K562 (cell line): ENCODE measurements around the gene ARPC2. TPM values are rescaled to one million over a fixed set of nuclear protein-coding genes. Genes with fewer than 3 reads are reported as not detected.

Source experiments
- ATAC-seq: fragments of 200-7000 bp; cut with Tn5 transposase; 3 replicates; pipeline ENCODE4 v1.9.1; 2020; ENCODE audit warnings: moderate library complexity
- BruUV-seq: library from RNA; stranded (reverse); fragments of 400-500 nt; replicated peaks from 2 replicates; lab custom pipeline; 2021; lab: Mats Ljungman, UMichigan
- CTCF ChIA-PET: fragments of 300-600 bp; formaldehyde crosslinking; extraction: SDS; loops from one replicate; lab custom pipeline; 2021; ENCODE audit warnings: low intra/inter-chr PET ratio; lab: Yijun Ruan, JAX
- POLR2A ChIA-PET: fragments of 300-600, 350-650 bp; sonication (Branson Sonifier 250); formaldehyde crosslinking; extraction: SDS; loops from one replicate; lab custom pipeline; 2021; ENCODE audit warnings: antibody characterized with exemption, inconsistent platforms; lab: Yijun Ruan, JAX
- DNase-seq, 4 experiments: peaks; one replicate each; pipeline versions ENCODE4 v3.0.0 to v3.0.0-alpha.2; 2011 to 2018; ENCODE audit warnings: low spot score in 3 of 4, mixed read lengths in 3 of 4; ENCODE audit errors: extremely low read depth in 1 of 4
- FAIRE-seq: peaks from 2 replicates; lab custom pipeline; 2011; peaks lifted over from hg19 to GRCh38; lab: Jason Lieb, UNC
- H2AFZ ChIP-seq: 2 replicates; pipeline ENCODE4 v1.6.0; 2011; ENCODE audit warnings: low read depth, low read length, control low read depth, inconsistent platforms
- H3K27ac ChIP-seq: fragments of 200-600 bp; 3 replicates; pipeline ENCODE4 v1.8.0; 2011; ENCODE audit warnings: low read depth, mild to moderate bottlenecking, control low read depth, inconsistent platforms, low read length, moderate library complexity, mixed read lengths; ENCODE audit errors: extremely low read depth
- H3K27me3 ChIP-seq, 2 experiments: fragments of 300-600 bp in 1 of 2; 2 replicates in 1 of 2; 3 replicates in 1 of 2; pipeline versions ENCODE4 v1.6.0 to v1.8.0; 2011; ENCODE audit warnings: inconsistent platforms in 2 of 2, low read length in 2 of 2, mild to moderate bottlenecking in 1 of 2, mixed read lengths in 1 of 2, moderate library complexity in 1 of 2; ENCODE audit not compliant: control insufficient read depth in 2 of 2, insufficient read depth in 2 of 2
- H3K36me3 ChIP-seq: fragments of 300-600 bp; 3 replicates; pipeline ENCODE4 v1.8.0; 2011; ENCODE audit warnings: mild to moderate bottlenecking, low read length, inconsistent platforms; ENCODE audit not compliant: control insufficient read depth, insufficient read depth
- H3K4me1 ChIP-seq, 2 experiments: fragments of 200-600 bp in 1 of 2; replicated peaks in 1 of 2; 2 replicates in 1 of 2; 3 replicates in 1 of 2; pipeline versions ENCODE4 v1.5.1 to v1.8.0; 2011; ENCODE audit warnings: inconsistent platforms in 2 of 2, low read length in 2 of 2, mild to moderate bottlenecking in 1 of 2, mixed read lengths in 1 of 2, moderate library complexity in 1 of 2; ENCODE audit not compliant: control insufficient read depth in 2 of 2, insufficient read depth in 2 of 2
- H3K4me2 ChIP-seq: 2 replicates; pipeline ENCODE4 v1.6.1; 2011; ENCODE audit warnings: low read length, control low read depth, inconsistent platforms, mixed read lengths; ENCODE audit not compliant: insufficient read depth
- H3K4me3 ChIP-seq: fragments of 200-600 bp; sonication (generic), shearing (Covaris generic); 2 replicates; pipeline ENCODE4 v1.5.1; 2016; ENCODE audit warnings: control low read depth, inconsistent platforms
- H3K79me2 ChIP-seq: fragments of 200-600 bp; 3 replicates; pipeline ENCODE4 v1.8.0; 2011; ENCODE audit warnings: low read length, inconsistent platforms; ENCODE audit not compliant: control insufficient read depth, insufficient read depth
- H3K9ac ChIP-seq, 2 experiments: 2 replicates each; pipeline versions ENCODE4 v1.6.0 to v1.6.1; 2011; ENCODE audit warnings: low read depth in 2 of 2, low read length in 2 of 2, control low read depth in 1 of 2, inconsistent platforms in 1 of 2, mild to moderate bottlenecking in 1 of 2, mixed read lengths in 1 of 2; ENCODE audit not compliant: insufficient read depth in 1 of 2
- H3K9me1 ChIP-seq: one replicate; pipeline ENCODE4 v1.6.0; 2011; ENCODE audit warnings: inconsistent platforms, mild to moderate bottlenecking, low read length, moderate library complexity; ENCODE audit not compliant: control insufficient read depth, insufficient read depth
- H3K9me3 ChIP-seq: replicated peaks from 2 replicates; pipeline ENCODE4 v1.5.1; 2011; ENCODE audit warnings: low read depth, low read length, inconsistent platforms; ENCODE audit not compliant: control insufficient read depth, insufficient read depth
- H4K20me1 ChIP-seq: replicated peaks from 2 replicates; pipeline ENCODE4 v1.6.1; 2011; ENCODE audit warnings: low read length, inconsistent platforms, mixed read lengths; ENCODE audit not compliant: control insufficient read depth, insufficient read depth
- CBFA2T2 ChIP-seq: fragments of 450-650 bp; conservative IDR thresholded peaks from 2 replicates; pipeline ENCODE4 v1.6.1; 2017; ENCODE audit warnings: mild to moderate bottlenecking
- MLLT1 ChIP-seq, 2 experiments: fragments of 450-650 bp; IDR thresholded peaks; 2 replicates each; pipeline ENCODE4 v1.6.1; 2016
- POLR2G ChIP-seq: fragments of 200-400 bp; formaldehyde crosslinking; IDR thresholded peaks from 2 replicates; pipeline ENCODE4 v1.6.1; 2017; ENCODE audit warnings: low read depth, mild to moderate bottlenecking, antibody characterized with exemption, low read length, moderate library complexity
- PRMT5 ChIP-seq: sonication (generic); formaldehyde crosslinking; IDR thresholded peaks from 2 replicates; pipeline ENCODE4 v1.5.0; 2020; ENCODE audit warnings: missing genetic modification reagents
- RAD21 ChIP-seq, 2 experiments: fragments of 250-450 bp in 1 of 2; fragments of 450-650 bp in 1 of 2; sonication (Bioruptor Pico) in 1 of 2; formaldehyde crosslinking in 1 of 2; IDR thresholded peaks in 1 of 2; conservative IDR thresholded peaks in 1 of 2; 2 replicates each; pipeline versions ENCODE4 v1.4.0 to v1.8.0; 2020 to 2022; ENCODE audit warnings: mild to moderate bottlenecking in 2 of 2, moderate library complexity in 1 of 2
- WGBS: fragments of 100-300 bp; shearing (Covaris generic); methylation state at CpG from one replicate; pipeline ENCODE4 v1.1.6; 2016; ENCODE audit warnings: low coverage, mixed read lengths; ENCODE audit not compliant: insufficient coverage; ENCODE audit errors: missing lambda C conversion rate; 5-methylcytosine and 5-hydroxymethylcytosine counted together
- in situ Hi-C: fragments of 300-500 bp; cut with MboI; formaldehyde crosslinking; loops from 4 replicates; pipeline ENCODE4 v1.15.0; 2018; ENCODE audit warnings: inconsistent platforms, mixed read lengths
- intact Hi-C: fragments of 100-400 bp; cut with micrococcal nuclease; formaldehyde crosslinking; loops from 2 replicates; pipeline ENCODE4 v1.14.2; 2022
- polyA plus RNA-seq, 8 experiments: library from polyadenylated mRNA; depleted of rRNA in 4 of 8; stranded (reverse) in 5 of 8; unstranded in 3 of 8; fragments of >200 nt; fragmentation: Nextera tagmentation in 2 of 8; fragmentation: Illumina TruSeq in 1 of 8; extraction: Ambion mirVana in 2 of 8; extraction: Trizol in 1 of 8; gene quantifications; 2 replicates each; pipeline versions ENCODE4 v1.2.1 to v1.2.3, GENCODE V29; 2011 to 2014; ENCODE audit warnings: inconsistent platforms in 1 of 8, missing spikeins in 1 of 8
- total RNA-seq, 7 experiments: library from RNA; depleted of rRNA in 6 of 7; stranded (reverse); fragments of >200 nt in 6 of 7; fragmentation: Illumina TruSeq in 2 of 7; extraction: Trizol in 2 of 7; gene quantifications; 2 replicates each; pipeline versions ENCODE4 v1.2.1 to v1.2.3, GENCODE V29; 2011 to 2021; ENCODE audit warnings: low replicate concordance in 1 of 7
- TF ChIP-seq, protein P1 (sequence below), 3 experiments: fragments of 200-800 bp in 1 of 3; fragments of 250-450 bp in 1 of 3; fragments of 450-650 bp in 1 of 3; sonication (Bioruptor Pico) in 1 of 3; sonication (Bioruptor generic) in 1 of 3; formaldehyde crosslinking in 1 of 3; IDR thresholded peaks; 2 replicates each; pipeline versions ENCODE4 v1.6.1 to v1.8.0; 2016 to 2022; ENCODE audit warnings: mild to moderate bottlenecking in 2 of 3, missing genetic modification characterization in 2 of 3, missing compliant biosample characterization in 1 of 3, moderate library complexity in 1 of 3

ARPC2 gene
- total and polyA plus RNA-seq, 9 of the 15 experiments (the other 6 are each of a cell fraction or from before 2014, with no cell fraction given), result 81.9 to 187 (median 103) TPM

DNA sequence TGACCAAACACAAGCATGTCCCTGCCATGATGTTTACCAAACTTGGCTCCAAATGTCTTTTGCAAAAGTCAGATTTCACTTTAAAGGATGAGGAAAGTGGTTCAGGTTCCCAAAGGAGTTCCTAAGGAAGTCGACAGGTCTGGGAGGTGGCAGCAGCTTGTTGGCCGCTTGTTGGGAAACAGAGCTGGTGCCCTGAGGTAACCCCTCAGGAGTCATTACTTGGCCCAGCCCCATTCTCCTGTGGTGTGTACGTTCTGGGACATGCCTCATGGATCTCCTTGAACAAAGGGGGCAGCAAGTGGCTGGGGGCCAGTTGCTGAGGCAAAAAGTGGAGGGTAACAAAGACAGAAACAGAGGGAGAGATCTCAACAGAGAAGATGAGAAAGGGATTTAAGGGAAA, 64.5 kb downstream of the ARPC2 start (continued):
- TF ChIP-seq, protein P1, sequence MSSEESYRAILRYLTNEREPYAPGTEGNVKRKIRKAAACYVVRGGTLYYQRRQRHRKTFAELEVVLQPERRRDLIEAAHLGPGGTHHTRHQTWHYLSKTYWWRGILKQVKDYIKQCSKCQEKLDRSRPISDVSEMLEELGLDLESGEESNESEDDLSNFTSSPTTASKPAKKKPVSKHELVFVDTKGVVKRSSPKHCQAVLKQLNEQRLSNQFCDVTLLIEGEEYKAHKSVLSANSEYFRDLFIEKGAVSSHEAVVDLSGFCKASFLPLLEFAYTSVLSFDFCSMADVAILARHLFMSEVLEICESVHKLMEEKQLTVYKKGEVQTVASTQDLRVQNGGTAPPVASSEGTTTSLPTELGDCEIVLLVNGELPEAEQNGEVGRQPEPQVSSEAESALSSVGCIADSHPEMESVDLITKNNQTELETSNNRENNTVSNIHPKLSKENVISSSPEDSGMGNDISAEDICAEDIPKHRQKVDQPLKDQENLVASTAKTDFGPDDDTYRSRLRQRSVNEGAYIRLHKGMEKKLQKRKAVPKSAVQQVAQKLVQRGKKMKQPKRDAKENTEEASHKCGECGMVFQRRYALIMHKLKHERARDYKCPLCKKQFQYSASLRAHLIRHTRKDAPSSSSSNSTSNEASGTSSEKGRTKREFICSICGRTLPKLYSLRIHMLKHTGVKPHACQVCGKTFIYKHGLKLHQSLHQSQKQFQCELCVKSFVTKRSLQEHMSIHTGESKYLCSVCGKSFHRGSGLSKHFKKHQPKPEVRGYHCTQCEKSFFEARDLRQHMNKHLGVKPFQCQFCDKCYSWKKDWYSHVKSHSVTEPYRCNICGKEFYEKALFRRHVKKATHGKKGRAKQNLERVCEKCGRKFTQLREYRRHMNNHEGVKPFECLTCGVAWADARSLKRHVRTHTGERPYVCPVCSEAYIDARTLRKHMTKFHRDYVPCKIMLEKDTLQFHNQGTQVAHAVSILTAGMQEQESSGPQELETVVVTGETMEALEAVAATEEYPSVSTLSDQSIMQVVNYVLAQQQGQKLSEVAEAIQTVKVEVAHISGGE (CRISPR knock-in tag; IDR thresholded peaks at IDR 0.05), result no peak

- no peak for TF ChIP-seq RAD21 (CRISPR knock-in tag; conservative IDR thresholded peaks at IDR 0.05 in 1 of 2, IDR thresholded peaks at IDR 0.05 in 1 of 2)
- no peak for TF ChIP-seq MLLT1 (IDR thresholded peaks at IDR 0.05)
- TF ChIP-seq PRMT5 (CRISPR knock-in tag), result no peak
- TF ChIP-seq POLR2G, result 0 out of 2 replicates have a peak, but pooled peaks have one; percentile 37
- TF ChIP-seq CBFA2T2, result no peak
- Histone ChIP-seq H3K4me2 (no peak overlapping the region), H3K4me1 (peaks cover 23 to 39% of the 10 kb centered on the region in 2 experiments), H3K27me3 (no peaks in the 10 kb centered on the region), H4K20me1 (peaks cover 11% of the 10 kb centered on the region), H2AFZ (no peak overlapping the region), H3K79me2 (peaks cover 60% of the 10 kb centered on the region), H3K9ac (peak overlapping the region in 1 of 2 experiments; percentile 52; a peak in 1 of 4 replicates), H3K27ac (no peak overlapping the region), H3K9me3 (no peaks in the 10 kb centered on the region), H3K9me1 (no peaks in the 10 kb centered on the region), H3K36me3 (peaks cover 83% of the 10 kb centered on the region), H3K4me3 (no peak overlapping the region)
- no TSS peak for BruUV-seq
- DNase-seq (no peak), ATAC-seq (no peak), FAIRE-seq (no peak)
- ChIA-PET POLR2A (interaction anchor here (1.0 kb wide), 1 partner anchor 11 kb away, joined by 3 read pairs; no protein-coding TSS in a partner anchor), CTCF (no interaction called here)
- in situ Hi-C loops (no loop called here), intact Hi-C loops (no loop called here)
- WGBS, result 97% methylated on average over 13 of the region's 17 CpGs
Observed at GRCh38 chr2:218282173-218282991, 65.4 kb downstream of the ARPC2 start.
